Daoy (cell line): ENCODE data around the gene TMEM87A. TPM values are rescaled to one million over a fixed set of nuclear protein-coding genes. Genes with fewer than 3 reads are reported as not detected.

Source experiments
- DNase-seq: peaks from one replicate; pipeline ENCODE4 v3.0.0-alpha.2; 2015; ENCODE audit warnings: low read depth
- total RNA-seq: library from RNA; depleted of rRNA; stranded (reverse); fragments of >200 nt; shearing (Covaris generic); gene quantifications from 2 replicates; pipeline ENCODE4 v1.2.3, GENCODE V29; 2014

The TMEM87A gene
- total RNA-seq, 1 experiment from 2014 or later, result 68.6 TPM

DNA sequence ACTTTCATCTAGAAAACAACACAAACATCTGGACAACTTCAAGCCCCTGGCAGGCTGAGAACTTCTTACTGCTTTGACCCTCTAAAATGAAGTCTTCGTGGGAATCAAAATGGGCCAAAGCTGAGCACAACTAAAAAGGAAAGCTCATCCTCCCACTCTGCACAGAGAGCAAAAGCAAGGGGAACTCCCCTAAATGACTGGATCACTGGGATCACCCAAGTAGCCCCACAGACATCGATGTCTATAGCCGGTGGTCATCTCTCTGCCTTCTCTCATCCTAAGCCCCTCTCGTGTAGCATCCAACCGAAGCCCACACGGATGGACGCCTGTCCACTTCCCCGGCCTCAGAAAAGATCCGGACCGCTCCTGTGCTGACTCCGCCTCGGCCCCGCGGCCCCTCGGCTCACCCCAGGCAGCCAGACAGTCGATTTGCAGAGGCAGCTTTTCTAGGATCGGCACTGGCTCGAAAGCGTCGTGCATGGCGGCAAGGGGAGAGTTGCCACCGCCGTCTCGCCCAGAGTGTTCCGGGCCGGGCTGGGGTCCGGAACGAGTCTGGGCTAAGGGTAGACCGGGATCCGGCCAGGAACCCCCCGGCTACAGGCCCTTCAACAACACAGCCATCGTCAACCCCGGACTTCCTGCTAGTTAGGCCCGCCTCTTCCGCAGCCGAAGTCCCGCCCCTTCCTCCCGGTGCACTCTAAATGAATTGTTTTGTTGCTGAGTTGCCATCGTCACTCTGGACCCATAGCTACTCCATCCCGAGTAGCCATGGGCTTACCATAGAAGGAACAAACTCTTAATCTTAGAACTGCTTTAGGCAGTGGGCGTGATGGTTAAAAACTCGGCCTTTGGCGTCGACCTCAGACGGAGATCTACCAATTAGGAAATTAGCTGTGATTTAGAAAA lies 65.3 kb downstream of the TMEM87A start, which contains the start of gene VPS39:
VPS39 (minus strand) TSS at position 631 of the 906 bp plus-strand sequence; CDS start at position 480, 151 bp downstream.
- DNase-seq, result peak; percentile 88

DNA sequence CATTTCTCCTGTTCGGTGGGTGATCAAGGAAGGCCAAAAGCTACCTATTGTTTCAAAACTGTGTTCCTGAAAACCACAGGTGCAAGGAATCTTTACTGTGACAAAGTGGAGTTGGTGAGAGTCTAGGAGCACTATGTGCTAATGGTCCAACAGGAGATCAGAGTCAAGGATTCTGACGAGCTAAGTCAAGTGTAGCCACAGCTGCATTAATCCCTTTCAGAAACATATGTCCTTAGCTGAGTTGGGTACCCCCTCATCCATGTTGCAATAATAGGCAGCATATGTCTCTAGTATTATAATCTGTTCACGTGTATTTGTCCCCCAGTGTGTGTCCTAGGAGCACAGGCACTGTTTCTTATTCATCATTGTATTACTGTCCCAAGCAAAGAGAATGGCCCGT lies 66.8 kb downstream of the TMEM87A start:
- no peak for DNase-seq

DNA sequence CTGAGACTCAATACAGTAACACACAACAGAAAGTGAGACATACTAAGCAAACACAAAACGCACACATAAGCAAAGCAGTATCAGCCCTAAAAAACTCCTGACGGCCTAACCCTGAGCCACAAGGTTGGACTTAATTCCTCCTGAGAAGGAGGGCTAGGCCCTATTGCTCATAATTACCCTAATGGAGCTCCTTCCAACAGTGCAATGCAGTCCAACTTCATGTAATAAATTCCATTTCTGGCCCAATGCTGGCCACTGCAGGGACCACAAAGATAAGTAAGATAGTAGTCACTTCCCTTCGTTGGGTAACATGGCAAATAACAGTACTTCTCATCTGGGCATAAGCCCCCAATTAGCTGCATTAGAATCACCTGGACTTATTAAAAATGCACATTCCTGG lies 69.3 kb downstream of the TMEM87A start:
- DNase-seq, result peak; percentile 4

DNA sequence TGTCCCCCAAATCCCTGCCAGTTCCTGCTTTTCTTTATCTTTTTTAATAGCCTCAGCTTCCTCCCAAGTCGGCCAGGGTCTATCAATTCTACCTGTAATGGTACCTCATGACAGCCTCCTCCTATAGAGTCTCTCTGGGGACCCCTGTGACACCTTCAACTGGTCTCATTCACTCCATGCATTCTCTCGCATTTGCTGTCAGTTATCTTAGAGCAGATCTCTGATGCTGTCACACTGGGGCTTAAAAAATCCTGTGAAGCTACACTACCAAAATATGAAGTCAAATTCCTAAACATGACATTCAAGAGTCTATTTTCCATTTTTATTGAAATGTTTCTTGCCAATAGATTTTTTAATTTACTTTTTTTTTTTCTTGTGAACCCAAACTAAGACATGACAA lies 70.6 kb downstream of the TMEM87A start:
- DNase-seq, result no peak

DNA sequence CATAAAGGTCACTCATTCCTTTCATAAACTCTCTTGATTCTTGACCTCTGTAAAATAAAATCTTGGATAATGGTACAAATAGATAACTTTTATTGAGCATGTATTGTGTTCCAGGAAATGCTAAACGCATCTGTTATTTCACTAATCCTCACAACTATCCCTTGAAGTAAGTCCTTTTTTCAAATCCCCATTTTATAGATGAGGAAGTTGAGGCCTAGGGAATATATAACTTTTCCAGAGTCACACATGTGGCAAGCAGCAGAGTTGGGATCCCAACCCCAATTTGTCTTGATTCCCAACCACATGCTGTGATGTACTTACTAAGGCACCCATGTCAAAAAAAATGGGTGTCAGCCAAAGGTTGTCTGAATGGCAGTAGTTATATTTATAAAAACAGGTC lies 71.4 kb downstream of the TMEM87A start:
- no peak for DNase-seq

DNA sequence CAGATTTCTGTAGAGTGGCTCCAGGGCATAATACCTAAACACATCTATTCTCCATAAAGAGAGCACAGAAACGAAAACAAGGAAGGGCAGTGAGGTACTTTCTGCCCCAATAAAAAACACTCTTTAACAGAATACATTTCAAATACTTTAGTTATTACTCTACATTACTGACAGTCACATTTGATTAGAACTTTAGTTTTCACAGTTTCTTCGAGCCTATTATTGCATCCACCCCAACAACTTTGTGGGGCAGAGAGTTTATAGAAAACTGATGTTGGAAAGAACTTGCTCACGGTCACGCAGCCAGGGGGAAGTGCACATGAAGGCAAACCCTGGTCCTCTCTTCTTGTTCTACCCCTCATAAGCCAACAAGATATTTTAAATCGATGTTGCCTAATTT lies 74.1 kb downstream of the TMEM87A start:
- no peak for DNase-seq

DNA sequence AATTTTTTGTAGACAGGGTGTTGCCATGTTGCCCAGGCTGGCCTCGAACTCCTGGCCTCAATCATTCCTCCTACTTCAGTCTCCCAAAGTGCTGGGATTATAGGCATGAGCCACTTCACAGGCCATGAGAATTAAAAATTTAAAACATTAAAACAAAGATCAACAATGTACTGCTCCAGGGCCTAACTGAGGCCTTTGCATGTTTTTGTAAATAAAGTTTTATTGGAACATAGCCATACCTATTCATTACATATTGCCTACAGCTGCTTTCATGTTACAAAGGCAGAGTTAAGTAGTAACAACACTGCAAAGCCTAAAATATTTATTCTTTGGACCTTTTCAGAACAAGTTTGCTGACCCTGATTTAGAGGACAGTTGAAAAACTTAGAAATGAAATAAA lies 74.7 kb downstream of the TMEM87A start:
- no peak for DNase-seq

DNA sequence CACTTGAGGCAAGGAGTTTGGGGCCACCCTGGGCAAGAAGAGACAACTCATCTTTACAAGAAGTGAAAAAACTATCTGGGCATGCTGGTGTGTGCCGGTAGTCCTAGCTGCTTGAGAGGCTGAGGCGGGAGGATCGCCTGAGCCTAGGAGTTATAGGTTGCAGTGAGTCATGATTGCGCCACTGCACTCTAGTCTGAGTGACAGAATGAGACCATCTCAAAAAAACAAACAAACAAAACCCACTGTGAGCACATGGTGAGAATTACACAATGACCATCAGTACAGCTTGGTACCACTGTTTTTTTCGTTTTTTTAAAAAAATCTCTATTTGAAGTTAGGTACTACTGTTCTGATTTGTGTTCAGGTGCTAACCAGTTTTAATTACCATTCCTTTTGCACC lies 78.7 kb downstream of the TMEM87A start:
- peak; percentile 14 for DNase-seq

DNA sequence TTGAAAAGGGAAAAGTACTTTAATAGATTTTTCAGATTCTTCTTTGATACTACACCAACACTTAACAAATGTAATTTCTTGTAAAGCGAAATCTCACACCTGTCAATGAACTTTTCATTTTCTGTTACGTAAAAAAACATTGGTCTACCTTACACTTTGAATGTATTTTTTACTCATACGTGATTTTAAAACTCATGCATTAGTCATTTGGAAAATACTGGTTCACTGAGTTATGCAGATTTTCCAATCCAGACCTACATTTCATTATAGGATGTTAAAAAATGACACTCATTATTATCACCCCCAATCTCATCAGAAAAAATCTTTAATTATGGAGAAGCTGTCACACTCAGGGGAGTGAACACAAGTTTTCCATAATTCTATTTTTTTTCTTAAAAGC lies 79.8 kb downstream of the TMEM87A start:
- no peak for DNase-seq

DNA sequence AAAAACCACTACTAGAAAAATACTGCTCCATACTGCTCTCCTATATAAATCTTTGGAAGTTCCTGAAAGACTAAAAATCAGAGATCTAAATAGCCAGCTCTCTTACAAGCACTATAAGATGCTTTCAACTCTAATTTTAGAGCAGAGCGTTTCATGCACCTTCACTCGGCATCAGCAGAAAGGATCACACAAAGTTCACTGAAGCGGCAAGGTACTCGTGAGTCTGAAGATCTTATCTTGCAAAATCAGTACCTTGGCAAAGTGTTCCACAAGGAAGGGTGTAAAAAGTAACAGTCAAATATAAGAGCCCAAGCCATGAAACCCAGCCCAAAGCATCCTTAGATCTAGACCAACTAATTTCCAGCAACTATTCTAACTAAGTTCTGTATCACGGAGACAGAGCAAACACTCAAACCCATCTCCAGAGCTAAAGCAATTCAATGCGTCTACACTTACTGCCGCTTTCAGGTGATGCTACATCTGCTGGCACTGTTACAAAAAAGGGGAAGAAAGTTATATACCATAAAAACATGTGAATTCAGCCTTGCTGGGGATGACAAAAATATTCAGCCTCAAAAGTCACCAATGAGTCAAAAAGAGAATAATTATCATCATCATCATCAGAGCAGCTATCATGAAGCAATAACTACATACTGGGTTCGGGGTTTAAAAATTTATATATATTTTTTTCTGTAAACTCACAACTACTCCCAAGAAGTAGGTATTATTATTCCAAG lies 81.5 kb downstream of the TMEM87A start:
- no peak for DNase-seq

DNA sequence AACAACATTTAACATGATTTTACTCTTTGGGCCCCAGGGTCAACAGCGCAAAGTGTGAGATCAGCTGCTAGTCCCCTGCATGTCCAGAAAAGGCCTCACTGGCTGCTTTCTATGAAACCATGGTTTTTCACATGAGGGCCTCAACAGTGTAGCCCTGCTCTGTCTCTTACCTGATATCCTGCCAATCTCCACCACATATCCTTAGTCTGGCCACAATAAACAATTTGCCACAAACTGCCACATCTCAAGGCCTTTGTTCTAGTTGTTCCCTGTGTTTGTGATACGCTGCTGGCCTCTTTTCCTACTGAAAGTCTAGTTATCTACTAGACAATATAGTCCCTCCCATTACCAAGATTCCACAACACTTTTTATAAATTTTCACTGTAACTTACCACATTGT lies 82.9 kb downstream of the TMEM87A start:
- no peak for DNase-seq

DNA sequence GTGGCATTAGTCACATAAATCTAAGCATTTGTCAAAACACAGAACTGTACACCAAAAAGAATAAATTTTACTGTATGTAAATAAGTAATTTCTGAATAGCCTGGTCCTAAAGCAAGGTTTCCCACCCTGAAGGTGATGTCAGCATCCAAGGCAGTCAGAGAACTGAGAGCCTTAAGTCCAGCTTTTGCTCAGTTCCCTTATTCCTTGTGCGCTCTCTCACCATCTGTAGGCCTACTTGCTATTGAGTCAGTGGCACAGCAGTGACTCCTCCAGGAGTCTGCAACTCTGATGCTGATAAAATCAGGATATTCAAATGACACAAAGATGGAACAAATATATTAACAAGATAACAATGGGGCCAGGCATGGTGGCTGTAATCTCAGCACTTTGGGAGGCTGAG lies 87.4 kb downstream of the TMEM87A start:
- no peak for DNase-seq

DNA sequence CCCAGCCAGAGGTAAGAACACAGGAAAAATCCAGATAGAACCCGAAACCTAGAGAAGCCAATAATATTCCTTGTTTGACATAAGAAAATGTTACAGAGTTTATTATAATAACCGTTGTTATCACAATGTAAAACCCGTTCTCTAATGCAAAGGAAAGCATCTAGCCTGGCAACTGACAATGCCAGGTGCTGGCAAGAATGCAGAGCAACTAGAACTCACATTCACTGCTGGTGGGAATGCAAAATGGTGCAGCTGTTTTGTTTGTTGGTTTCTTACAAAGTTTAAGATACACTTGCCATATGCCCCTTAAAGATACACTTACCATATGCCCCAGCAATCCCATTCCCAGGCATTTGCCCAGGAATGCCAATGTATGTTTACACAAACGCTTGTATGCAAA lies 88.5 kb downstream of the TMEM87A start:
- DNase-seq, result no peak

DNA sequence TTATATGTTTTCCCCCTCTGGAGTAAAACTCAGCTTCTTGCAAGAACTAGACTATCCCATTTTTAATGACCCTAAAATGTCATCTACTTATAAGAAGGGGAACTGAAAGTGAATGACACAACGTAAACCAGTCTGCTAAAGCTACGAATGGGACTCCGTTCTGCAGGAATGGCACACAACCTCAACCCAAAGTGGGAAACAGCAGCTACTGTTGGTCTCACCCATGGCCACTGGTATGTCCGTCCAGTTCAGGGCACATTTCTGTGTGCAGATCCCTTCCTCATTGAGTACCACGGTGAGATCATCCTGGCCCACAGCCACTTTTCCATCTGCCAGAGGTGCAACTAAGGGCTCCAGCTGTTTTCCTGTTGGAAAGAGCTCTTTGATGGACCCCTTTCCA lies 88.9 kb downstream of the TMEM87A start:
- DNase-seq, result no peak

DNA sequence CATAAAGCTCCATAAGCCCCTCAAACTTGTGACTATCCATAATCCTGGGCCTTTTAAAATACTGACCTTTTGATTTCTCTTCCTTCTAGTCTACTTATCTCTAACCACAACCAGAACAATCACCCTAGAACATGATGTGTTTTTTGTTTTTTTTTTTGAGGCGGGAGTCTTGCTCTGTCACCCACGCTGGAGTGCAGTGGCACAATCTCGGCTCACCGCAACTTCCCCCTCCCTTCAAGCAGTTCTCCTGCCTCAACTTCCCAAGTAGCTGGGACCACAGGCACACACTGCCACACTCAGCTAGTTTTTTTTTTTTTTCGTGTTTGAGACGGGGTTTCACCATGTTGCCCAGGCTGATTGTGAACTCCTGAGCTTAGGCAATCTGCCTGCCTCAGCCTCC lies 90.3 kb downstream of the TMEM87A start:
- DNase-seq, result no peak

DNA sequence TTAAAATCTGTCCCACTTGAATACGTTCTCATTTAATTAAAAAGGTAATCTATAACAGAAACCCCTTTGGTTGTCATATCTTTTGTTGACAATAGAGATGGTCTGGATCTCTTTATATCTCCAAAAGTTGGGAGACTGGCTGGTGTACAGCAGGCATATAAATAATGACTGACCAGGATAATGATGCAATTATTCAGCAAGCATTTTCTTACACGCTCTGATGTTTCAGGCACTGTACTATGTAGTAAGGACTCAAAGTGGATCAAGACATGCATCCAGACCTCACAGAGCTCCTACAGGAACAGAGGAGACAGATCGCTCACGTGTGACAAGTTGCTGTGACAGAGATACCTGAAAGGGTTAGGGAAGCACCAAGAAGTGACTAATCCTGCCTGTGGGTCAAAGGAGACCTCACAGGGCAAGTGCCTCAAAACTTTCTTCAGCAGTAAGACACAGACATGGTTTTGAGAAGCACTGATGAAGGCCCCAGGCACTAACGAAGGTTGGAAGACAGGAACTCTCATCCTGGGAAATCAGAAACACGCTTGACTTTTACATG lies 90.8 kb downstream of the TMEM87A start:
- no peak for DNase-seq

DNA sequence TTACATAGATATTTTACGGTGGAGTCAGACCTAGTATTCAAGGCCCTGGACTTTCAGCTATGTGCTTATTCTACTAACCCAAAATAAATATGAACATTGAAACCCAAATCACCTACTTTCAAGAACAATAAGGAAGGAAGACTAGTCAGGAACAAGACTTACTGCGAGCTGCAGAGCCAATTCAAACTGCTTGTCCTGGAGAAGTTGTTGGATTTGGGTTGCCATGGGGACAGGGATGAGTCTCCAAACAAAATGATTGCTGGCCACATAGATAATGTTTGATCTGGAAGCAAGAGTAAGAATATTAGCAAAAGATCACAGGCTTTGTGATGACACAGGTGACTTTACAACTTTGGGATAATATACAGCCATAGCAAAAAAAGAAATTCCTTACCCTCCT lies 95.2 kb downstream of the TMEM87A start:
- no peak for DNase-seq

DNA sequence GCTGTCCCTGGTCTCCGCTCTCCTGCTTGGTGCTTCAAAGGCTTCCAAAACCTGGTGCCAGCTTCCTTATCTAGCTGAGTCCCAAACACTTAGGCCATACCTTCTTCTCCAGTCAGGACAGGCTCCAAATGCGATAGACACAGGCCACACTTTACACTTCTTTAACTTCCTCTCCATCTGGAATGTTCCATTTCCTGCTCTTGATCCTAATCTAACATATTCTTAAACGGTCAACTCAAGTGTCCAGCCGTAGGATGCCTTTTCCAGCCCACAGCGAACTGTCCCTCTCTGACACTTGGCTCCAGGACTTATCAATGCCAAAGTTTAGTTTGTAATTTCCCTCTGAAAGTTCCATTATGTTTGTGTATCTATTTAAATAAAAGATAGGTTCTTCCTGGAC lies 97.6 kb downstream of the TMEM87A start:
- DNase-seq, result no peak

DNA sequence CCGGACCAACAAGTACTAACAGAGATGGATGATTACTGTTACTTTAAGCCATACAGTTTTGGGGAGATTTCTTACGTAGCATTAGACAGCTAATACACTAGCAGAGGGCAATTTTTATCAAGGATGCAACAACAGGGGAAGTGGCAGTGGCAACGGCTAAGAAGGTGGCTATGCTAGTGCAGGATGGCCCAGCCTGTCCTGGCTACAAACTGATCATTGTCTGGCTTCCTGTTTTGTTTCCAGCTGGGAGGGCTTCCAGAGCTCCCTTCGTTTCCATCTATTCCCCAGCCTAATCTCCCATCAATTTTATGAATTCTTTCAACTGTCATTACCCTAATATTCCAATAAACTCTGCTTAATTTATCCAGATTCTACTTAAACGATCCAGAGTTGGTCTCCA lies 100.8 kb downstream of the TMEM87A start:
- DNase-seq, result no peak

DNA sequence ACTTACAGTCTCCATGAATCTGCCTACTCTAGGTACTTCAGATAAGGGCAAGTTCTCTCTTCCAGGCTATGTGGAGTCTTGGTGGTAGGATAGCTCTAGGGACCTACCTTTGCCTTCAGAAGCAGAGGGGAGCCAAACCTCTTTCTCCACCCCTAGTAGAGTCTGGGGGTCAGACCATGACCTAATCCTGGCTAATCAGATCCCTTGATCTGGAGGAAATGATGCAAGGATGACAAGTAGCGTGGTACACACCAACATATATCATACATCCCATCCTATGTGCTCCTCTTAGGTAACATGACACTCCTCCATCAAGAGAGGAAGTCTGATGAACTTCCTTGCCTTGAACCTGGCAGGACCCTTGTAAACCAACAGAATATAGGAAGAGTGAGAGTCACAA lies 101.4 kb downstream of the TMEM87A start:
- DNase-seq, result no peak

DNA sequence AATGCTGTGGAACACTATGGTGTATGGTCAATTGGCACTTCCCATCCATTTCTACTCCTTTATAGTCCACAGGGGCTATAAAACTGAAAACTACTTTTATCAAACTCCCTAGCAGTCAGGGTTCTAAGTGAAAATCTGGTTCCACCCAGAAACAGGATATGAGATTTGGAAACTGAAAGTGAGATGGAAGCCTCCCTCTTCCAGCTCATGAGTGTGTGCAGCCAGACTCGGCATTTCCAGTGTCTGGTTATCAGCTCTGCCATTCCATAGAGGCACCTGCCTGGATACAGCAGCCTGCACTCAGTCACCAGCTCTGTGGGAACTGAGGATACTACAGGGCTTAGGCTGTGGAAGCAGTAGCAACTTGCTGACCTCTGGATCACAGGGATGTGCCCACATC lies 102.1 kb downstream of the TMEM87A start:
- DNase-seq, result no peak

DNA sequence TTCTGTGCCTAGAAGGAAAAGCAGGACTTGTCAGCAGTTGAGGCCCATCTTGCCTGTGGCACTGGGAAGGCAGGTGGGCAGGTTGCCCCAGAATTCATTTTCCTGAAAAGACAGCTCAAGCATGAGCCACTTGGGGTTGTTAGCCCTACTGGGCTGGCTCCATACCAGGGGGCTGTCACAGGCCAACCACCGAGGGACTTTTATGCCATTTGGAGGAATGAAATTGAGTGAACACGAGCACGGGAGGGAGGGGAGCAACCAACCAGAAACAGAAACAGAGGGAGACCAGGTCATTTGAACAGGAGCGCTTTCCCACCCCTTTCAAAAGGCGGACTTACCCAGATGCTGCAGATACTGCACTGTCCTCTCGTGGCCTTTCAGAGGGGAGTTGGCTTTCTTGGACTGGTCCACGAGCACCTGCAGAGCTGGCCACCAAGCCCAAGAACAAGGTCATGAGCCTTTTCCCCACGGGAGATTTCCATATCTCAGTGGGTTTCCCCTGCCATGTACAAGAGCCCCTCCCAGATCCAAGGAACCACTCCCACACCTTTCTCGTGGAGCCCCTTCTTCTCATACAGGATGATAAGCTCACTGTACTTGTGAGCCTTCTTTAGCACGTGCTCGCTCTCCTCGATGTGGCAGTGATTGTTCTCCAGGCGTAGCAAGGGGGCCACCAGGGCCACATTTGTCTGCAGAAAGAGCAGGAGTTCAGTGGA lies 106.8 kb downstream of the TMEM87A start:
- no peak for DNase-seq
